VCaP (cell line): ENCODE data around the gene TET1.
"Not testable (repeated sequence)": the region's sequence is repeated elsewhere in the genome, so short reads cannot be mapped to it uniquely, and the experiment has no call there.

Source experiments
- H3K27ac ChIP-seq: fragments of 450-650 bp; 2 replicates; pipeline ENCODE4 v1.5.1; 2017
- CTCF ChIP-seq: fragments of 450-650 bp; conservative IDR thresholded peaks from 2 replicates; pipeline ENCODE4 v1.5.1; 2017; ENCODE audit warnings: mild to moderate bottlenecking, moderate library complexity

Gene TET1

GRCh38 chr10:68697106-68697505, 137.0 kb downstream of the TET1 start:
- no peak overlapping the region for H3K27ac ChIP-seq
- no peak for TF ChIP-seq CTCF

- H3K27ac ChIP-seq: no peak overlapping the region
- TF ChIP-seq CTCF: no peak
Observed at GRCh38 chr10:68700197-68700596, 140.1 kb downstream of the TET1 start.

- no peak for TF ChIP-seq CTCF
- no peak overlapping the region for H3K27ac ChIP-seq
Observed at GRCh38 chr10:68705548-68705947, 145.4 kb downstream of the TET1 start.

GRCh38 chr10:68708987-68709386, 148.8 kb downstream of the TET1 start:
- H3K27ac ChIP-seq: not testable (repeated sequence)

- H3K27ac ChIP-seq: not testable (repeated sequence)
Observed at GRCh38 chr10:68713065-68713464, 152.9 kb downstream of the TET1 start.

GRCh38 chr10:68717435-68717834, 157.3 kb downstream of the TET1 start:
- H3K27ac ChIP-seq: no peak overlapping the region
- TF ChIP-seq CTCF: no peak

GRCh38 chr10:68720793-68721672, 160.9 kb downstream of the TET1 start, which contains the start of gene CCAR1:
Gene CCAR1, plus strand, starts transcription at chr10:68721239. Its CDS starts 1,266 bp downstream, at chr10:68722505.
- no peak for TF ChIP-seq CTCF

GRCh38 chr10:68721673-68722335, 161.7 kb downstream of the TET1 start:
- no peak for TF ChIP-seq CTCF
- peak overlapping the region; percentile 91 for H3K27ac ChIP-seq

More at GRCh38 chr10:68720793-68721672, 160.9 kb downstream of the TET1 start, which contains the start of gene CCAR1:
- H3K27ac ChIP-seq: peak within 1 kb of the TSS; percentile 91
